HG03097 (cell line): ENCODE measurements around the gene ADGRL2.

Source experiments
- ATAC-seq: cut with Tn5 transposase; IDR thresholded peaks from one replicate; pipeline ENCODE4 v1.9.1; 2021; ENCODE audit not compliant: unreplicated experiment, low FRiP score

Gene ADGRL2

DNA sequence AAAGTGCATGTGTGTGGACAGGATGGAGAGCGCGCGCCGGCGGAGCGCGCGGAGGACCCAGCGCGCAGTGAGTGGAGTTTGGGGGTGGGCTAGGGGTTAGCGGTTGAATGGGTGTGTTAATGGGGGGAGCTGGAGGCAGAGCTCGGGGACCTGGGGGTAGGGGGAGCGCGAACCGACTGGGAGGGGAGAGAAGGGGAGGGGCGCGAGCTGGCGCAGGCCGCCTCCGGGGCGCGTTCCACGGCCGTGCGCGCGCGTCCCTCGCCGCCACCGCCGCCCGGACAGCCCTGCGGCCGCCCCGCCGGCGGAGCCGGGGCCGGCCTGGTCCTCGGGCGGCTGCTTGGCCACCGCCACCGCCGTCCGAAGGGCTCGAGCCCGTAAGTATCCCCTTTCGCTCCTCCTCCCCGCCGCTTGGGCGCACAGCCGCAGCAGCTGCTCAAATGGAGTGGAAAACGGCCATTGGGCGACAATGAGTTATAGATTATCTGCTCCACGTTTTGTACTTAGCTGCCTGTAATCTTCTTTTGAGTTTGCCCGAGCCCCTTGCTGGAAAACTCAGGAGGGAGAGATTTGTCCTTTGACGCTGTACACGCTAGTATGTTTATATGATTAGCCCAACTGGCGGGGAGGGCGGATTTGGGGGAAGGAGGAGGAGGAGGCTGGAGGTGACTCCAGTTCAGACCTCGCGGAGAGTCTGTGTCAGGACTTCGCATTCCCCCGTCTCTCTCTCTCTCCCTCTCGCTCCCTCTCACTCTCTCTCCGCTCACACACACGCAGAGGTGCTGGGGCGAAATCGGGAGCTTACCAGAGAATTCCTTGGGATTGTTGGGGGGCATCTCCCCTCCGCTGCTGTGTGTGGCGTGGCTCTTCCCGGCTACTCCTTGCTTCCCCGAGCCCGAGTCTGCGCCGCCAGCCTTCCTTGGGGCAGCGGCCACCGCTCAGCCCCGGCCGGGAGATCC is at the start of gene ADGRL2:
ADGRL2 (plus strand) TSS at position 240 of the 956 bp plus-strand sequence. CDS start 36,051 bp downstream, outside the sequence.
- ATAC-seq, result no peak

DNA sequence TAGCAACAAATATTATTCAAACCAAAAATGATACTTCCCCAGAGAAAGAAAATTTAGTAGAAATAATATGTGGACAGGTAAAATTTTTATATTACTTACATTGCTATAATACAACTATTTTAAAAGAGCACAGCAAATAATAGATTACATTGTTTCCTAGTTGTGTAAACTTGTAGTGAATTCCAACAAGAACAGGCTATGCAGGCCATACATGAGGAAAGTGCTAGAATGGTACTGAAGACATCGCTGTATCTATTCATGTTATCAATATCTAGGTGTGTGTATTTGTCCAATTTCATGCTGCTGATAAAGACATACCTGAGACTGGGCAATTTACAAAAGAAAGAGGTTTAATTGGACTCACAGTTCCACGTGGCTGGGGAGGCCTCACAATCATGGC is 47.9 kb upstream of the ADGRL2 start:
- ATAC-seq, result no peak

DNA sequence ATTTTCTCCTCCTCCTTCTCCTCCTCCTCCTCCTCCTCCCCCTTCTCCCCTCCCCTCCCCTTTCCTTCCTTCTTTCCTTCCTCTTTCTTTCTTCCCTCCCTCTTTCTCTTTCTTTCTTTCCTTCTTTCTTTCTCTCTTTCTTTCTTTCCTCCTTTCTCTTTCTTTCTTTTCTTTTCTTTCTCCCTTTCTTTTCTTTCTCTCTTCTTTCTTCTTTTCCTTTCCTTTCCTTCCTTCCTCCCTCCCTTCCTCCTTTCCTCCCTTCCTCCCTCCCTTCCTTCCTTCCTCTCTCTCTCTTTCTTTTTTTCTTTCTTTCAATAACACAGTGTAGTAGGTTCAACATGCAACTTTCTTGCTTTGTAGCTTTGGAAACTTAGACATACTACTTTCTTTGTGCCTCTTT is 46.3 kb upstream of the ADGRL2 start:
- no peak for ATAC-seq

DNA sequence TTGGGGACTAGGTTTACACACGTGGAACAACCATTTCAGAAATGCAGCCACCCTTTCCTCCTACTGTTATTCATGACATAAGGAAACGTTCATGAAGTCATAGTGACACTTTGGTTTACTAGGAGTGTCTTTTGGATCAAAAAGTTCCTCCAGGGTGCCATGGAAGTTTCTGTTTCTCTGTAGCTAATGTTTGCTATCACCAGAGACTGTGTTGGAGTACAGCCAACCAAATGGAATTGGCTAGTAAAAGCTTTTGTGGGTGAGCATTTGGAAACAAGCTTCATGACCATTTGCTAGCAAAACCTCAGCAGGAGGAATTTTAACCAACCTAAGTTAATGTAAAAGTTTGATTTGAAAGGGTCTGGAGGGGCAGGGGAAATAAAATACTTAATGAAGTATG is 43.9 kb upstream of the ADGRL2 start:
- ATAC-seq, result no peak

DNA sequence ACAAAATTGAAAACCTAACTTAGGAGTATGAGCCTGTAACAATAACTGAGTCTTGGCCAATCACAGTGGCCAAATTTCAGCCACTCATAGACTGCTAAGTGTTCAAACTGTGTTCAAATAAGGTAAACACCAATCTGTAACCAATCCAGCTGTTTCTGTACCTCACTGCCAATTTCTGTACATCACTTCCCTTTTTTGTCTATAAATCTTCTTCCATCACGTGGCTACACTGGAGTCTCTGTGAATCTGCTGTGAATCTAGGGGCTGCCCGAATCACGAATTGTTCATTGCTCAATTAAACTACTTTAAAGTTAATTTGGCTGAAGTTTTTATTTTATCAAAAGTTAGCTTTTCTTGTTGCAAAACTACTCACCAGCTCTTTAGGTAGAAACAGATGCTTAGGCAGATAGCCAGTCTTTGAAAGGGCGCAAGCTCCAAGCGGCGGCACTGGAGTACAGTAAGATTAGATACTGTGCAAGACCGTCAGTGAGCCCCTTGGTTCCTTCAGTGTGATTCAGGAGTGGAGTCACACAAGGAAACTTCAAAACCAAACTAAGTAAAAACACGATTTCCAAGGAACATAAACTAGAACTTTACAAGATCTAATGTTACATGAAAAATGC is 43.2 kb upstream of the ADGRL2 start:
- no peak for ATAC-seq

DNA sequence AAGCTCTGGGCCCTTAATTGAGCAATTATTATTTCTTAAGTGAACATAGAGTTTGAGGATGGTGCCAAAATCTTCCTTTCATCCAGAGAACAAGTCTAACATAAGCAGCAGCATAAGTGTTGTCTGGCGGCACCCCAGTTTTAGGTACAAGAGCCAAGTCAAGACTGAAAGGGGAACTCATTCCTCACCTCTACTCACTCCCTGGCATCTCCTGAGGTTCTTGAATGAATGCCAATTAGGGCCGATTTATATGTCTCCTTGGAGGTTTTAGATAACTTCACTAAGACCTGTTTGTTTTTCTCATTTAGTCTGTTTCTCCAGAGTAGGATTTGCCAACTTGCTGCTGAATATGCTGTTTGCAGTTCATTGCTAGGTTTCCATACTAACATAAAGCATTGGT is 42.6 kb upstream of the ADGRL2 start:
- no peak for ATAC-seq

DNA sequence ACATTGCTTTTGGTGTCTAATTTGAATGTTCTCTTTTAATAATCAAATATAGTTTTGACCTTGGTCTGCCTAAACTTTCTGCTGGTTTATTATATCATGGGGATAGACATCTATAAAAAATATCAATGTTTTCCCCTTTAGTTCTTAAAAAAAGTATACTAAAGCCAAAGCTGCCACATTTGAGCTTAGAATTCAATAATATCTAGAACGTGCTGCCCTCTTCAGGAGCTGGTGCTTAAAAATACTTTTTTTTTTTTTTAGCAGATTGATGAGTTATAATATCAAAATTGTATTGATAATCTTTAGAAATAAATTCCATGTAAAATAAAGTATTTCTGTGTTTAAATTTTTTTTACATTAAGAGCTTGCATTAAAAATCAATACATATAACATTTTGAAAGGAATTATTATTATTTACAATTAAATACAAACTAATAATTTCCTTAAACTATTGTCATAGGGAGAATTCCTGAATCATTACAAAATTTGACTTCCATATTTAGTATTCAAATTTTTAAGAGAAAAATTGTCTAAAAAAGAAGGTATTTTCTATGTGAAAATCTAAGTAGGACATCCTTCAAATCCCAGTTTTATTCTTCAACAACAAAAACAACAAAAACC is 40.1 kb upstream of the ADGRL2 start:
- ATAC-seq, result no peak

DNA sequence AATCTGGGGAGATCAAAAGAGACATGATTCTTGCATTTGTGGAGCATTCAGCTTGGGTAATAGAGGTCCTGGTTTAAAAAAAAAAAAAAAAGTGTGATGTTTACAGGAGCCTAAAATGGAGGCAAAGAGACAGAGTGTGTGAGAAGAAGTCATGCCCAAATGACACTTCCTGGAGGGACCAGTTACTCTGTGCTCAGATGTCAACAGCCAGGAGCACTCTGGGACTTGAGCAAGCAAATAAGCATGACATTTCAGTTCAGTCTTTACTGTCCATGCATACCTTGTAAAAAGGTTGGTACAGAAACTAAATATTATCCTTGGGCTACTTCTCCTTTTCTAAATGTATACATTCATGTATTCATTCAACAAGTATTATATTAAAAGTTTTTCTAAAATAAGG is 25.2 kb upstream of the ADGRL2 start:
- ATAC-seq, result no peak

DNA sequence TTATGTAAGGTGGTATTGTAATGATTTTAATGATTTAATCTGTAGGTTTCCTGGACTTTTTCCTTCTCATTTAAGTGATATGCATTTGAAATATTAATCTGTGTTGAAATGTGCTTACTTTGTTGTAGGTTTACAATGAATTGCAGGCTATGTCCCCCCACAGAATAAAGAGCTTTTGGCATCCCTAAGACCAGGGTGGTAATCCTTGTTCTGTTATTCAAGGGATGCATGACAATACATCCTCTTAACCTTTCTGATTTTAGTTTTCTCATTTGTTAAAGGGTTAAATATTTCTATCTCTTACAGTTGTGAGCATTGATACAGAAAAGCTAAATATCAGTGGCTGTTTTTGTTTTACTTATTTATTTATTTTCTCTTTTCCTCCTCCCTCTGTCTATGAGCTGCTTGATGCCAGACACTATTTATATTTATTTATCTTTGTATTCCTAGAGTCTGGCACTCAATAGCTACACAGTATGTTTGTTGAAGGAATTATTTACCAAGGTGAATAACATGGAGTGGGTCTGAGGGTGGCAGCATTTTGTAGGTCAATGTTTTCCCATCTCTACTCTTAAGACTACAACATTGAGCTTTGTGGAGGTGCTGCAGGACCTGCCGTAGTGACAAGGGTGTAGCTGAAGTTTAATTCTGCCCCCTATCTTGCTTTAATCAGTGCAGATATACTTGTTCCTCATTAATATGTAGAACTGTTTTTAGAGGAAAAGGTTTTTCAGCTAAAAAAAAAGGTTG is 19.9 kb upstream of the ADGRL2 start:
- no peak for ATAC-seq

DNA sequence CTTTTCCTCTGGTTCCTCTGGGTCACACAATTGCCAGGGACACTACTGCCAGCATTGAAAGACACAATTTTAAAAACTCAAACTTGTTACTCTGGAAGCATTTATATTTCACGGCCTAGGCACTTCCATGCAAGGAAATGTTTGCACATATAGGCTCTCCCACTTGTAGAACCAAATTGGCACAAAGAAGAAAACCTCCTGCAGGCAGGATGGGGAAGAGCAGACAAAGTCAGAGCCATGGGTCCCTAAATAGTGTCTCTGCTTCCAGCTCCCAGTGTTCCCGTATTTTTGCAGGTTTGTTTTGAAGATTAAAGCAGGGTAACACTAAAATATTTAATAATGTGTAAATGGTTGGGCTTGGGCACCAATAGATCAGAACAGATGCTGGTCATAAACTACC is 19.0 kb upstream of the ADGRL2 start:
- no peak for ATAC-seq

DNA sequence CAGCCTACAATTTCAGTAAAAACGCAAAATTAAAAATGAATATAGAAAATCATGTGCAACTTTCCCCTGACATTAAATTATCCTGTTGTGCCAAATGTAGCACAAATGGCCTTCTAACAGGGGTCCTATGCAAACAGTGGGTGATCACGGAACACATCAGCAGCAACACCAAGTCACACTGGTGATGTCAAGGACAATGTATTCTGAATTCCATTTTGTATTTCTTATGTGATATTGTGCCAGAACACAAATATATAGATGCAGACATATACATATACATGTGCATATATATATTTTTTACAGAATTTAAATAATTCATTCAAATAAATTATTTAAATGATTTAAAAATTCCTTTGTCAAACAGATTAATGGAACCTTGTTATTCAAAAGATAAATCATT is 8.6 kb upstream of the ADGRL2 start:
- ATAC-seq, result no peak

DNA sequence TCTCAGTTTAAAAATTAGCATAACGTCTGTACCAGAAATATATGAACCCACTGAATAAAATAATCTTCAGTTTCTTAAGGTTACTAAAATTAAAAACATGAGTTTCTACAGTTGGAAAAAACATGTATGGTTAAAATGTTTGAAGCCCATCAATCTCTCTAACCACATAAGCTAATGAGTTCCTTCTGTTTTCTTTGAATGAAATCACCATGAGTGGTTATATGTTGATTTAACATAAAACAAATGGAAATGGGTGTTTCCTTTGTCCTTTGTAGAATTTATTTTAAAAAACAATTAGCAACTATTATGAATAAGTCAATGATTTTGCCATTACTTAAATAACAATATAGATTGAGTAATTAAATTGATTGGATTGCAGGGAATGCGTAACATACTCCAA is 3.0 kb upstream of the ADGRL2 start:
- no peak for ATAC-seq

DNA sequence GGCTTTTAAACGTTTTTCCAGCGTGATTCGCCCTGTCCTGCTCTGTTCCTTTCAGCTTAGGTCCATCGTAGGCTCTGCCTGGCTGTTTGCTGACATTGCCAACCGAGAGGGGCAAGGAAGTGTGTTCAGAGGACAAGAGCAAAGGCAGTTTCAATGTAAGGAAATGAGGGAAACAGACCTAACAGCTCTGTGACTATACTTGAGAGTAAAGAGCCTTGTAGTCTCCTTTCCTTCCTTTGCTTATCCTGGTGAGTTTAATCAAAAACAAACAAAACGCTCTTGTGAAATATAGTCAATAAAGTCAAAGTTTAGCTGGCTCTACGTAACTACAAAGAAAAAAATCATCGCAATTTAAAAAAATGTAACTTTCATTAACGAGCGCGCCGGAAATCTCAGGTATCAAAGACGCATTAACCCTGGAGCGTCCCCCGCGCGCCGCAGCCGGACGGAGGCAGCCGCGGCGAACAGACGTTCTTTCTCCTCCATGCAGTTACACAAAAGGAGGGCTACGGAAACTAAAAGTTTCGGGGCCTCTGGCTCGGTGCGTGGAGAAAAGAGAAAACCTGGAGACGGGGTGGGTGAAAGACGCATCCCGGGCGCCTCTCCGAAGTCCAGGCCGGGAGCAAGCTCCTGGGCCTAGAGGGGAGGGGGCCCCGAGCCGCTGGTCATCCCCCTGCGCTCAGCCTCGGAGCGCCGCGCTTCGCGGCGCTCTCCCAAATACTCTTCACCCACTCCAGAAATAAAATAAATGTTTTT is 617 bp upstream of the ADGRL2 start:
- no peak for ATAC-seq

DNA sequence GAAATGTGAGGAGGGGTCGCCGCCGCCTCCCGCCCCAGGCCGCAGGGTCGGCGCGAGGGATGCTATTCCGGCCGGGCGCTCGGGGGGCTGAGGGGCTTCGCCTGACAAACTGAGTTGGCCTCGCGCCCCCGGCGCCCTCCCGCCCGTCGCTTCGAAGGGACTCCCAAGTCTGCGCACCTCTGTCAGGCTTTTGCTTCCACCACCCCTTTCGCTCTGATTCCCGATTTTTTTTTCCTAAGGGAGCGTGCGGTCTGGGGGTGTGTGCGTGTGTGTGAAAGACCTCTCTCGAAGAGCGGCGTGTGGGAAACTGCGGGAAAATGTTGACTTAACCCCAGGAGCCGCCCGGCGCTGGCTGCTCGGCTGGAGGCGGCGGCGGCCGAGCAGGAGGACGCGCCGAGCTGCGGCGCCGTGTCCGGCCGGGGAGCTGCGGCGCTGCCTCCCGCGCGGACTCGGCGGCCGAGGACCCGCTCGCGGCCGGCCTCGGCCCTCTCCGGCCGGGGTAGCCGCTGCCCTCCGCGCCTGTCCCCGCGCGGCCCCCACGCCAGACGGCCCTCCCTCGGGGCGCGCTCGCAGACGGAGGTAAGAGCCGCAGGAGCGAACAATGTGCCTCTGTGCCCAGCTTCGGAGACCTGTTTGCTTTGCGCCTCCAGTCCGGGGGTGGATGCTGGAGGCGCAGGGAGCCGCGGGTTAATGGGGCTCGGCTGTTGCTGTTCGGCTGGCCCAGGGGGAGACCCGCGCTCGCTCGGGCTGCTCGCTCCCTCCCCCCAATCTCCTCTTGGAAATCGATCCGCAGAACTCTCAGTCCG is 1.1 kb downstream of the ADGRL2 start:
- ATAC-seq, result no peak

DNA sequence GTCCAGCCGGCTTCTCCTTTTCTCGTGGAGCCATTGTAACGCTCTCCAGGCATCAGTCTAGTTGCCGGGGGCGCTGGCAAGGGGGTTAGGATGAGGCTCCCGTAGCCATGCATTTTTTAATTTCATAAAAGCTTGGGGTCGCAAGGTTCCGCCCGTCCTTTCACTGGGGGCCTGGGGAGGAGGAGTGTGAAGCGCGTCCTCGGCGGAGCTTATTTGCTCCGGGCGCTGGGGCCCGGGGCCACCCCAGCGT is 1.6 kb downstream of the ADGRL2 start:
- ATAC-seq, result no peak

DNA sequence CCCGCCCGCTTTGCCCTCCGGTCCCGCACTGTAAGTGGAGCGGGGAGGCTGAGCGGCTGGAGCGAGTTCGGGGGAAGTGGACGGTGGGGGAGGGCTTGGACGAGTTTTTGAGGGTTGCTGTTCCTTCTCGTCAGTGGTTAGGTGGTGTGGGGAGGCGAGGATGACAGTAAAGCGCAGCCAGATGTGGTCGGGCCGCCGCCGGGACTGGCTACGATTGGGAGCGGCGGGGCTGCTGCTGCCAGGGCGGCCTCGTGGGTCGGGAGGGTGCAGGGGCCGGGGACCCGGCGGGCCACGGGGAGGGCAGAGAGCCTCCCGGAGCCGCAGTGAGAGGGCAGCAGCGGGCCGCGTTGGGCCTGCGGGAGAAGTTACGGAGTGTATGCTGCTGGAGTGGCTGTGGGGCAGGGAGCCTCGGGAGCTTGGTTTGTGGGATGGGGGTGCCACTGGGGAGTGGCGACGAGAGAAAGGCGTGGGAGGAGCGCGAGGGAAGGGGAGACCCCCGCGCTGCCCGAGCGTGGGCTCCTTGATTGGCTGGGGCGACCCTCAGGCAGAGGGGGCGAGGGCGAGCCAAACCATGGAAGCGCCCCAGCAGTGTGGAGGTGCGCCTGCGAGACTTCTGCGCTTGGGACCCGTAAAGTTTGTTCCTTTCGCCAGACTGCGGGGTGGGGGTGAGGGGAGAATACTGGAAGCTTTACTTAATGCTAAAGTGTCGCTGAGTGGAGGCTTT is 2.1 kb downstream of the ADGRL2 start:
- ATAC-seq, result no peak

DNA sequence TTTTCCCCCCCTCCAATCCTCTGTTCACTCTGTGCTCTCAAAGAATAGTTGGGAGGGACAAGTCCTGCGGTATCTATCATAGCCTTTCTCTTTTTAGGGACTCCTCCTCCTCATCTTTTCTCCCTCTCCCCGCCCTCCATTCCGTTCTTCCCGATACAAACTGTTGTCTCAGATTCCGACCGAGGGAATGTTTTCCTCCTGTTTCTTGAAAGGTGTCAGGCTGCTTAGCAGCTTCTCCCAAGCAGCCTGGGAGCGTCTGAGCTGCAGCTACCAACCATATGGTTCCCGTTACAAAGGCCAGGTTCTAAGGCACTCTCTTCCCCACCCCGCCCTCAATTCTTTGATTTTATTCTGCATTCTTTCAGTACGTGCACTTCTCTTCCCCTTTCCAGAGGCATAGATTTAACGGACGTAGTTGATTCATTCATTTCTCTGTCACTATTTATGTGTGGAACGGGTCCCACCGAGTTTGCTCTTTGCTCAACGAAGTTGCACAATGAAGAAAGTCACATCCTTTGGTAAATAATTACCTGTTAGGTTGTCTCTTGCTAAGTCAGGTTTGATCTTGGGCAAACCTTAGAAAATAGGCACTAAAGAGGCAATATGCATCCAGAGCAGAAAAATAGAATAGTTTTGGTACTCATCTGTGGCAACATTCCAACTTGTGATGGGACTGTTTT is 2.8 kb downstream of the ADGRL2 start:
- ATAC-seq, result no peak

DNA sequence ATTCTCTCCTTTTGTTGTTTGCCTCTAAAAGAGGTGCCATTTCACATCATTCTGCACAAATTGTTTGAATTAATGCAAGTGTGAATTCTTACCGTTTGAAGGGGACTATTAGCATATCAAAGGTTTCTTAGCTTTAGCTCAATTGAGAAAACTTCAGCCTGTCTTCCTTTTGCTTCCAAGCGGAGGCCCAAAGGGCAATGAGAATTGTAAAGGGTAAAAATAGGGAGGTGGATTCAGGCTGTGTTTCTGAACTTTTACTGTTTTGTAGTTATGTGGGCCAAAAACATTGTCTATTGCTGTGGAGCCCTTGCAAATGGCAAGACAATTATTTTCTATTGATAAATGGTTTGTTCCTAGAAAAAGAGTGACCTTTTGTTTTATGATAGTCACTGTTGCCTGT is 3.6 kb downstream of the ADGRL2 start:
- no peak for ATAC-seq
